CD14-positive monocyte (primary cell): ENCODE data around the gene NSMCE3. TPM values are rescaled to one million over a fixed set of nuclear protein-coding genes. Genes with fewer than 3 reads are reported as not detected.
"Not testable (repeated sequence)": the region's sequence is repeated elsewhere in the genome, so short reads cannot be mapped to it uniquely, and the experiment has no call there.

Source experiments
- DNase-seq, 3 donors: peaks; one replicate each; pipeline ENCODE4 v3.0.0-alpha.2; 2011 to 2022
- H2AFZ ChIP-seq: 2 replicates; pipeline ENCODE4 v1.6.0; 2012; ENCODE audit warnings: mild to moderate bottlenecking, low read depth, low read length, inconsistent platforms; ENCODE audit not compliant: insufficient read depth, poor library complexity, severe bottlenecking
- H3K27ac ChIP-seq, 2 donors: 1 replicate in 1 of 2; 2 replicates in 1 of 2; pipeline ENCODE4 v1.5.1; 2012 to 2013; ENCODE audit warnings: low read length in 2 of 2, control low read depth in 1 of 2, inconsistent platforms in 1 of 2, low read depth in 1 of 2, mild to moderate bottlenecking in 1 of 2
- H3K27me3 ChIP-seq, 2 donors: one replicate each; pipeline versions ENCODE4 v1.6.0 to v1.6.1; 2011 to 2013; ENCODE audit warnings: low read length in 2 of 2; ENCODE audit not compliant: control insufficient read depth in 2 of 2, insufficient read depth in 2 of 2
- H3K36me3 ChIP-seq, 2 donors: replicated peaks in 1 of 2; 1 replicate in 1 of 2; 2 replicates in 1 of 2; pipeline versions ENCODE4 v1.5.1 to v1.6.1; 2012 to 2013; ENCODE audit warnings: low read length in 2 of 2, control low read depth in 1 of 2, inconsistent platforms in 1 of 2, mild to moderate bottlenecking in 1 of 2; ENCODE audit not compliant: insufficient read depth in 2 of 2, control insufficient read depth in 1 of 2
- H3K4me1 ChIP-seq, 2 donors: 1 replicate in 1 of 2; 2 replicates in 1 of 2; pipeline versions ENCODE4 v1.5.1 to v1.6.1; 2012 to 2013; ENCODE audit warnings: low read length in 2 of 2, control low read depth in 1 of 2, inconsistent platforms in 1 of 2, mild to moderate bottlenecking in 1 of 2, moderate library complexity in 1 of 2; ENCODE audit not compliant: insufficient read depth in 2 of 2, control insufficient read depth in 1 of 2
- H3K4me2 ChIP-seq: replicated peaks from 2 replicates; pipeline ENCODE3; 2012; ENCODE audit warnings: low read length, moderate library complexity, mild to moderate bottlenecking; ENCODE audit not compliant: poor library complexity, severe bottlenecking; ENCODE audit errors: extremely low read depth
- H3K4me3 ChIP-seq, 3 experiments: fragments of 200-600 bp in 1 of 3; sonication (generic) in 1 of 3; replicated peaks in 1 of 3; 1 replicate in 2 of 3; 2 replicates in 1 of 3; pipeline ENCODE4 v1.5.1; 2011 to 2013; ENCODE audit warnings: low read length in 3 of 3, mild to moderate bottlenecking in 3 of 3, control low read depth in 2 of 3, low read depth in 2 of 3, inconsistent platforms in 1 of 3, moderate library complexity in 1 of 3
- H3K79me2 ChIP-seq: 2 replicates; pipeline ENCODE4 v1.6.0; 2012; ENCODE audit warnings: mild to moderate bottlenecking, control low read depth, inconsistent platforms, low read length, moderate library complexity; ENCODE audit not compliant: insufficient read depth
- H3K9ac ChIP-seq: 2 replicates; pipeline ENCODE4 v1.6.0; 2017; ENCODE audit warnings: low read length, mild to moderate bottlenecking; ENCODE audit not compliant: insufficient read depth, poor library complexity, severe bottlenecking
- H3K9me3 ChIP-seq, 2 donors: replicated peaks in 1 of 2; 1 replicate in 1 of 2; 2 replicates in 1 of 2; pipeline versions ENCODE4 v1.5.1 to v1.6.1; 2012 to 2013; ENCODE audit warnings: low read length in 2 of 2, control low read depth in 1 of 2; ENCODE audit not compliant: control insufficient read depth in 1 of 2, insufficient read depth in 1 of 2
- H4K20me1 ChIP-seq: 2 replicates; pipeline ENCODE4 v1.6.0; 2012; ENCODE audit warnings: mild to moderate bottlenecking, low read length, control low read depth, moderate library complexity; ENCODE audit not compliant: insufficient read depth
- H3K27ac Mint-ChIP-seq, 7 donors: one replicate each; pipeline ENCODE4 v1.8.0; 2020; ENCODE audit warnings: mild to moderate bottlenecking in 7 of 7, mixed read lengths in 7 of 7, moderate library complexity in 6 of 7, inconsistent platforms in 2 of 7
- H3K27me3 Mint-ChIP-seq, 3 donors: one replicate each; pipeline ENCODE4 v1.8.0; 2021 to 2022; ENCODE audit warnings: low read depth in 3 of 3, mild to moderate bottlenecking in 3 of 3, mixed read lengths in 3 of 3, moderate library complexity in 3 of 3, inconsistent platforms in 1 of 3
- H3K36me3 Mint-ChIP-seq, 2 donors: one replicate each; pipeline ENCODE4 v1.8.0; 2020; ENCODE audit warnings: mixed read lengths in 2 of 2, inconsistent platforms in 1 of 2, mild to moderate bottlenecking in 1 of 2
- H3K4me1 Mint-ChIP-seq: one replicate; pipeline ENCODE4 v1.8.0; 2020; ENCODE audit warnings: mild to moderate bottlenecking, mixed read lengths
- H3K4me3 Mint-ChIP-seq, 2 donors: one replicate each; pipeline ENCODE4 v1.8.0; 2020; ENCODE audit warnings: mild to moderate bottlenecking in 2 of 2, mixed read lengths in 2 of 2, moderate library complexity in 1 of 2
- H3K9me3 Mint-ChIP-seq, 7 donors: one replicate each; pipeline ENCODE4 v1.8.0; 2020 to 2022; ENCODE audit warnings: mixed read lengths in 7 of 7, mild to moderate bottlenecking in 6 of 7, moderate library complexity in 6 of 7, inconsistent platforms in 2 of 7
- WGBS: methylation state at CpG from one replicate; pipeline ENCODE4 v1.1.5; 2013; ENCODE audit warnings: missing lambda C conversion rate; ENCODE audit not compliant: insufficient coverage; 5-methylcytosine and 5-hydroxymethylcytosine counted together
- intact Hi-C, 2 donors: fragments of 100-400 bp; cut with micrococcal nuclease; formaldehyde crosslinking; loops; one replicate each; pipeline versions ENCODE4 v1.15.0 to v1.15.1; 2023
- polyA plus RNA-seq, 3 donors: library from polyadenylated mRNA; depleted of rRNA in 1 of 3; unstranded in 2 of 3; stranded (reverse) in 1 of 3; fragments of 300-500 nt in 2 of 3; fragments of >200 nt in 1 of 3; fragmentation: Illumina TruSeq in 2 of 3; gene quantifications; 1 replicate in 2 of 3; 2 replicates in 1 of 3; pipeline ENCODE4 v1.2.3, GENCODE V29; 2012 to 2021
- TF ChIP-seq, protein P1 (sequence below): fragments of 200-600 bp; IDR thresholded peaks from one replicate; pipeline ENCODE4 v1.8.0; 2022; ENCODE audit warnings: antibody characterized with exemption, mild to moderate bottlenecking

The NSMCE3 gene
- polyA plus RNA-seq, 3 donors = 5.9 to 9.0 (median 7.5) TPM

DNA sequence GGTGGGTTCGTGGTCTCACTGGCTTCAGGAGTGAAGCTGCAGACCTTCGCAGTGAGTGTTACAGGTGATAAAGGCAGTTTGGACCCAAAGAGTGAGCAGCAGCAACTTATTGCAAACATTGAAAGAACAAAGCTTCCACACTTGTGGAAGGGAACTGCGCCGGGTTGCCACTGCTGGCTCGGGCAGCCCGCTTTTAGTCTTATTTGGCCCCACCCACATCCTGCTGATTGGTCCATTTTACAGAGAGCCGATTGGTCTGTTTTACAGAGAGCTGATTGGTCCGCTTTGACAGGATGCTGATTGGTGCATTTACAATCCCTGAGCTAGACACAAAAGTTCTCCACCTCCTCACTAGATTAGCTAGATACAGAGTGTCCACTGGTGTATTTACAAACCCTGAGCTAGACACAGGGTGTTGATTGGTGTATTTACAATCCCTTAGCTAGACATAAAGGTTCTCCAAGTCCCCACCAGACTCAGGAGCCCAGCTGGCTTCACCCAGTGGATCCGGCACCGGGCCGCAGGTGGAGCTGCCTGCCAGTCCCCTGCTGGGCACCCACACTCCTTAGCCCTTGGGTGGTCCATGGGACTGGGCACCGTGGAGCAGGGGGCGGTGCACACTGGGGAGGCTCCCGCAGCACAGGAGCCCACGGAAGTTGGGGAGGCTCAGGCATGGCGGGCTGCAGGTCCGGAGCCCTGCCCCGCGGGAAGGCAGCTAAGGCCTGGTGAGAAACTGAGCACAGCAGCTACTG, 45.2 kb downstream of the NSMCE3 start:
- H3K27me3 ChIP-seq, H2AFZ ChIP-seq, H3K9ac ChIP-seq, H3K79me2 ChIP-seq, H3K36me3 ChIP-seq, H3K36me3 Mint-ChIP-seq, DNase-seq, H3K4me3 ChIP-seq, H4K20me1 ChIP-seq, H3K9me3 ChIP-seq, H3K4me1 ChIP-seq, intact Hi-C loops, H3K27ac ChIP-seq, H3K4me2 ChIP-seq, H3K4me3 Mint-ChIP-seq, H3K27ac Mint-ChIP-seq, H3K4me1 Mint-ChIP-seq: not testable (repeated sequence)
- peaks cover 4 to 21% (median 8%) of the 10 kb centered on the region in 7 donors for H3K9me3 Mint-ChIP-seq
- peaks cover 3 to 19% (median 3%) of the 10 kb centered on the region in 3 donors for H3K27me3 Mint-ChIP-seq
- 94% methylated on average over 14 of the region's 19 CpGs for WGBS

DNA sequence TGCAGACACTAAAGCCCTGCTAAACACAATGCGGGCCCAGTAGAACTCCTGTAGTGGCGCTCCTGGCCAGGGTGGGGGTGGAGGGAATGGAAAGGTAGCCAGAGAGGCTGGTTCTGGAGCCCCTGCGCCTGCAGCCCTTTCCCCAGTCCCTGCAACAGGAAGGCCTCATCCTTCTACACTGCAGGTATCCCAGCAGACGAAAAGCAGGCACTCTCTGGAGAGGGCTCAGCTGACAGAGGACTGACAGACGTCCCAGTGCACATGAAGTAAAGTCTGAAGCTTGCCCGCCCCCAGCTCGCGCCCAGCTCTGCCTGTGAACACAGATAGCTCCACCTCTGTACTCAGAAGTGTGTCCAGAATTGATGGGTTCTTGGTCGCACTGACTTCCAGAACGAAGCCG, 46.0 kb downstream of the NSMCE3 start:
- H3K4me2 ChIP-seq = no peak overlapping the region
- 89% methylated on average over 9 of the region's 11 CpGs for WGBS
- no peak overlapping the region for H3K27ac Mint-ChIP-seq

More for the DNA sequence above, 46.0 kb downstream of the NSMCE3 start:
- no peak overlapping the region for H3K4me3 ChIP-seq
- H3K4me3 Mint-ChIP-seq = no peak overlapping the region
- no peaks in the 10 kb centered on the region for H3K36me3 ChIP-seq
- H3K27ac ChIP-seq = no peak overlapping the region
- no peaks in the 10 kb centered on the region for H3K27me3 ChIP-seq
- H4K20me1 ChIP-seq = no peaks in the 10 kb centered on the region
- no peak overlapping the region for H3K9ac ChIP-seq
- no peaks in the 10 kb centered on the region for H3K36me3 Mint-ChIP-seq
- no peaks in the 10 kb centered on the region for H3K4me1 Mint-ChIP-seq
- H2AFZ ChIP-seq = no peak overlapping the region
- H3K27me3 Mint-ChIP-seq = peaks cover 2 to 19% (median 3%) of the 10 kb centered on the region in 3 donors
- no peak for DNase-seq
- intact Hi-C loops = no loop called here
- peaks cover 0 to 6% of the 10 kb centered on the region in 2 donors for H3K9me3 ChIP-seq
- TF ChIP-seq, protein P1, sequence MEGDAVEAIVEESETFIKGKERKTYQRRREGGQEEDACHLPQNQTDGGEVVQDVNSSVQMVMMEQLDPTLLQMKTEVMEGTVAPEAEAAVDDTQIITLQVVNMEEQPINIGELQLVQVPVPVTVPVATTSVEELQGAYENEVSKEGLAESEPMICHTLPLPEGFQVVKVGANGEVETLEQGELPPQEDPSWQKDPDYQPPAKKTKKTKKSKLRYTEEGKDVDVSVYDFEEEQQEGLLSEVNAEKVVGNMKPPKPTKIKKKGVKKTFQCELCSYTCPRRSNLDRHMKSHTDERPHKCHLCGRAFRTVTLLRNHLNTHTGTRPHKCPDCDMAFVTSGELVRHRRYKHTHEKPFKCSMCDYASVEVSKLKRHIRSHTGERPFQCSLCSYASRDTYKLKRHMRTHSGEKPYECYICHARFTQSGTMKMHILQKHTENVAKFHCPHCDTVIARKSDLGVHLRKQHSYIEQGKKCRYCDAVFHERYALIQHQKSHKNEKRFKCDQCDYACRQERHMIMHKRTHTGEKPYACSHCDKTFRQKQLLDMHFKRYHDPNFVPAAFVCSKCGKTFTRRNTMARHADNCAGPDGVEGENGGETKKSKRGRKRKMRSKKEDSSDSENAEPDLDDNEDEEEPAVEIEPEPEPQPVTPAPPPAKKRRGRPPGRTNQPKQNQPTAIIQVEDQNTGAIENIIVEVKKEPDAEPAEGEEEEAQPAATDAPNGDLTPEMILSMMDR = no peak
- no peaks in the 10 kb centered on the region for H3K4me1 ChIP-seq
- no peaks in the 10 kb centered on the region for H3K79me2 ChIP-seq
- H3K9me3 Mint-ChIP-seq = peaks cover 4 to 21% (median 8%) of the 10 kb centered on the region in 7 donors
